IMR-90 (cell line): Measurements from ENCODE around the gene LFNG. TPM values are rescaled to one million over a fixed set of nuclear protein-coding genes. Genes with fewer than 3 reads are reported as not detected.

Experiments
- ATAC-seq: fragments of 200-7000 bp; cut with Tn5 transposase; 2 replicates; pipeline ENCODE4 v1.9.1; 2020; ENCODE audit warnings: low read depth, mild to moderate bottlenecking, moderate library complexity
- BruUV-seq: library from RNA; stranded (reverse); fragments of 400-500 nt; replicated peaks from 2 replicates; lab custom pipeline; 2021; lab: Mats Ljungman, UMichigan
- CTCF ChIA-PET: fragments of 300-600 bp; formaldehyde crosslinking; extraction: SDS; loops from one replicate; lab custom pipeline; 2021; ENCODE audit warnings: antibody characterized with exemption; lab: Yijun Ruan, JAX
- POLR2A ChIA-PET: fragments of 300-600 bp; sonication (Branson Sonifier 250); formaldehyde crosslinking; loops from one replicate; lab custom pipeline; 2022; ENCODE audit warnings: antibody characterized with exemption; ENCODE audit not compliant: unreplicated experiment; lab: Charles Lee
- DNase-seq: peaks from one replicate; pipeline ENCODE4 v3.0.0; 2013
- H2AFZ ChIP-seq: replicated peaks from 2 replicates; pipeline ENCODE3; 2013; ENCODE audit warnings: low read length, mild to moderate bottlenecking; ENCODE audit not compliant: poor library complexity
- H2AK5ac ChIP-seq: 2 replicates; pipeline ENCODE4 v1.6.1; 2013; ENCODE audit warnings: low read depth, low read length, inconsistent platforms
- H2AK9ac ChIP-seq: replicated peaks from 2 replicates; pipeline ENCODE3; 2013; ENCODE audit warnings: mild to moderate bottlenecking, low read depth, low read length, moderate library complexity; ENCODE audit not compliant: poor library complexity
- H2BK120ac ChIP-seq: 2 replicates; pipeline ENCODE4 v1.6.1; 2013; ENCODE audit warnings: low read depth, low read length, inconsistent platforms
- H2BK15ac ChIP-seq: 3 replicates; pipeline ENCODE4 v1.6.1; 2013; ENCODE audit warnings: low read depth, low read length, inconsistent platforms
- H2BK20ac ChIP-seq: 2 replicates; pipeline ENCODE4 v1.6.1; 2013; ENCODE audit warnings: low read depth, mild to moderate bottlenecking, inconsistent platforms, low read length, moderate library complexity
- H2BK5ac ChIP-seq: 2 replicates; pipeline ENCODE4 v1.6.1; 2013; ENCODE audit warnings: mild to moderate bottlenecking, low read depth, low read length, inconsistent platforms; ENCODE audit not compliant: poor library complexity, severe bottlenecking
- H3K14ac ChIP-seq: replicated peaks from 2 replicates; pipeline ENCODE4 v1.6.1; 2013; ENCODE audit warnings: low read depth, low read length, inconsistent platforms
- H3K18ac ChIP-seq: 2 replicates; pipeline ENCODE4 v1.6.1; 2013; ENCODE audit warnings: low read depth, low read length, control low read depth
- H3K23ac ChIP-seq: 2 replicates; pipeline ENCODE4 v1.6.1; 2013; ENCODE audit warnings: low read depth, low read length, inconsistent platforms
- H3K27ac ChIP-seq: 2 replicates; pipeline ENCODE4 v1.5.1; 2013; ENCODE audit warnings: mild to moderate bottlenecking, control low read depth, low read length; ENCODE audit not compliant: insufficient read depth
- H3K27me3 ChIP-seq: 2 replicates; pipeline ENCODE4 v1.6.1; 2013; ENCODE audit warnings: low read length; ENCODE audit not compliant: control insufficient read depth, insufficient read depth
- H3K36me3 ChIP-seq: 2 replicates; pipeline ENCODE4 v1.6.1; 2013; ENCODE audit warnings: low read length, mixed read lengths; ENCODE audit not compliant: control insufficient read depth, insufficient read depth
- H3K4ac ChIP-seq: 2 replicates; pipeline ENCODE4 v1.6.1; 2013; ENCODE audit warnings: low read depth, low read length, inconsistent platforms
- H3K4me1 ChIP-seq: 2 replicates; pipeline ENCODE4 v1.6.1; 2013; ENCODE audit warnings: low read length, mixed read lengths; ENCODE audit not compliant: control insufficient read depth, insufficient read depth
- H3K4me2 ChIP-seq: 2 replicates; pipeline ENCODE4 v1.6.1; 2013; ENCODE audit warnings: low read depth, mild to moderate bottlenecking, control low read depth, low read length, moderate library complexity
- H3K4me3 ChIP-seq: 2 replicates; pipeline ENCODE4 v1.5.1; 2013; ENCODE audit warnings: low read depth, mild to moderate bottlenecking, control low read depth, low read length, moderate library complexity; ENCODE audit not compliant: insufficient read depth
- H3K56ac ChIP-seq: 2 replicates; pipeline ENCODE4 v1.6.1; 2013; ENCODE audit warnings: low read length, inconsistent platforms; ENCODE audit not compliant: insufficient read depth; ENCODE audit errors: extremely low read depth
- H3K79me1 ChIP-seq, 2 experiments: 2 replicates each; pipeline ENCODE4 v1.6.1; 2013; ENCODE audit warnings: low read length in 2 of 2, inconsistent platforms in 1 of 2, low read depth in 1 of 2
- H3K9ac ChIP-seq: 2 replicates; pipeline ENCODE4 v1.6.1; 2013; ENCODE audit warnings: low read depth, low read length, control low read depth
- H3K9me1 ChIP-seq: 2 replicates; pipeline ENCODE4 v1.6.1; 2013; ENCODE audit warnings: low read length, inconsistent platforms; ENCODE audit not compliant: insufficient read depth
- H3K9me3 ChIP-seq: 2 replicates; pipeline ENCODE4 v1.6.1; 2013; ENCODE audit warnings: low read length; ENCODE audit not compliant: control insufficient read depth, insufficient read depth
- H4K20me1 ChIP-seq: 2 replicates; pipeline ENCODE4 v1.6.1; 2013; ENCODE audit warnings: low read length, inconsistent platforms; ENCODE audit not compliant: insufficient read depth
- H4K5ac ChIP-seq: 2 replicates; pipeline ENCODE4 v1.6.1; 2013; ENCODE audit warnings: mild to moderate bottlenecking, low read depth, low read length, control low read depth
- H4K8ac ChIP-seq, 2 experiments: 2 replicates each; pipeline ENCODE4 v1.6.1; 2013; ENCODE audit warnings: low read depth in 2 of 2, low read length in 2 of 2, control low read depth in 1 of 2, inconsistent platforms in 1 of 2
- H4K91ac ChIP-seq: 2 replicates; pipeline ENCODE4 v1.6.1; 2013; ENCODE audit warnings: low read depth, low read length, inconsistent platforms; ENCODE audit not compliant: insufficient read depth
- NFE2L2 ChIP-seq: fragments of 150-350 bp; IDR thresholded peaks from 2 replicates; pipeline ENCODE4 v1.6.1; 2016; ENCODE audit warnings: low read depth, mild to moderate bottlenecking, low read length
- WGBS, 2 experiments: methylation state at CpG; one replicate each; pipeline versions ENCODE4 v1.1.5 to v1.1.7; 2013; ENCODE audit warnings: missing lambda C conversion rate in 2 of 2; ENCODE audit not compliant: insufficient read length in 1 of 2; ENCODE audit errors: extremely low coverage in 2 of 2; 5-methylcytosine and 5-hydroxymethylcytosine counted together
- dilution Hi-C: fragments of 300-500 bp; cut with HindIII; formaldehyde crosslinking; loops from one replicate; pipeline ENCODE4 v1.14.3; 2018; ENCODE audit warnings: low sequenced_read_pairs; ENCODE audit not compliant: unreplicated experiment
- in situ Hi-C: fragments of 300-500 bp; cut with MboI; formaldehyde crosslinking; loops from 3 replicates; pipeline ENCODE4 v1.14.3; 2019; ENCODE audit warnings: low sequenced_read_pairs, inconsistent platforms, mixed read lengths
- intact Hi-C: fragments of 100-400 bp; cut with micrococcal nuclease; formaldehyde crosslinking; loops from 2 replicates; pipeline ENCODE4 v1.10.0; 2022
- polyA plus RNA-seq, 3 experiments: library from polyadenylated mRNA; depleted of rRNA; stranded (reverse); fragments of >200 nt; gene quantifications; 2 replicates each; pipeline ENCODE4 v1.2.3, GENCODE V29; 2012; ENCODE audit warnings: low replicate concordance in 1 of 3
- total RNA-seq: library from RNA; depleted of rRNA; stranded (reverse); fragments of >200 nt; gene quantifications from 2 replicates; pipeline ENCODE4 v1.2.3, GENCODE V29; 2012

Gene LFNG
- total and polyA plus RNA-seq, 2 of the 4 experiments (the other 2 are of a cell fraction), result 1.8 to 5.1 TPM

- TF ChIP-seq NFE2L2, result no peak
- Histone ChIP-seq H3K9ac (no peak overlapping the region), H3K36me3 (peaks cover 16% of the 10 kb centered on the region), H2BK20ac (no peak overlapping the region), H3K18ac (no peak overlapping the region), H2BK15ac (no peak overlapping the region), H2AK5ac (no peak overlapping the region), H2BK120ac (no peak overlapping the region), H3K27me3 (no peaks in the 10 kb centered on the region), H3K14ac (no peak overlapping the region), H3K27ac (no peak overlapping the region), H3K23ac (no peak overlapping the region), H3K9me3 (no peaks in the 10 kb centered on the region), H4K5ac (no peak overlapping the region), H2BK5ac (no peak overlapping the region), H3K9me1 (peaks cover 6% of the 10 kb centered on the region; the same call in 1 of the 2 replicates), H3K56ac (no peak overlapping the region), H4K8ac (no peak overlapping the region), H3K4ac (no peak overlapping the region), H4K91ac (no peak overlapping the region), H3K79me1 (peaks cover 3% of the 10 kb centered on the region in 2 experiments; a peak in 1 of 4 replicates), H2AFZ (no peak overlapping the region), H2AK9ac (no peak overlapping the region), H4K20me1 (no peaks in the 10 kb centered on the region), H3K4me3 (no peak overlapping the region), H3K4me2 (no peak overlapping the region), H3K4me1 (peaks cover 5% of the 10 kb centered on the region)
- CTCF ChIA-PET, result interaction anchor here (1.1 kb wide), 1 partner anchor 122 kb away, joined by 3 read pairs; no protein-coding TSS in a partner anchor
- intact Hi-C loops (no loop called here), in situ Hi-C loops (no loop called here), dilution Hi-C loops (no loop called here)
- WGBS, 2 experiments, result 94% methylated on average over 4 of the region's 9 CpGs; no CpG with 5 or more reads in 1 of the 2 experiments
- no peak for DNase-seq
- BruUV-seq, result no TSS peak
- ATAC-seq, result no peak
- POLR2A ChIA-PET, result no interaction called here
These were observed 54.2 kb downstream of the LFNG start for GRCh38 chr7:2573761-2574160.
